GM23338 (cell line): ENCODE data around the gene CRYGD. TPM values are rescaled to one million over a fixed set of nuclear protein-coding genes. Genes with fewer than 3 reads are reported as not detected.

Experiments
- ATAC-seq: fragments of 200-7000 bp; cut with Tn5 transposase; 3 replicates; pipeline ENCODE4 v1.9.1; 2020
- DNase-seq: peaks from one replicate; pipeline ENCODE4 v3.0.0-alpha.2; 2015; ENCODE audit warnings: low spot score
- H2AFZ ChIP-seq: fragments of 200-600 bp; sonication (generic); 2 replicates; pipeline ENCODE4 v1.8.0; 2016; ENCODE audit warnings: antibody characterized with exemption, mild to moderate bottlenecking, moderate library complexity
- H3F3A ChIP-seq: fragments of 200-600 bp; sonication (generic); replicated peaks from 2 replicates; pipeline ENCODE4 v1.8.0; 2017; ENCODE audit warnings: antibody characterized with exemption, mixed run types, low read depth
- H3K27ac ChIP-seq: fragments of 200-600 bp; sonication (generic); 2 replicates; pipeline ENCODE4 v1.6.1; 2016; ENCODE audit warnings: low read depth
- H3K27me3 ChIP-seq: fragments of 200-600 bp; sonication (generic); 2 replicates; pipeline ENCODE4 v1.8.0; 2016; ENCODE audit warnings: mild to moderate bottlenecking, mixed run types, moderate library complexity; ENCODE audit not compliant: insufficient read depth
- H3K36me3 ChIP-seq: fragments of 200-600 bp; sonication (generic); 2 replicates; pipeline ENCODE4 v1.8.0; 2016; ENCODE audit warnings: mild to moderate bottlenecking; ENCODE audit not compliant: insufficient read depth
- H3K4me1 ChIP-seq: fragments of 200-600 bp; sonication (generic); 2 replicates; pipeline ENCODE4 v1.8.0; 2016; ENCODE audit warnings: mild to moderate bottlenecking, moderate library complexity; ENCODE audit not compliant: insufficient read depth
- H3K4me2 ChIP-seq: fragments of 200-600 bp; sonication (generic); 2 replicates; pipeline ENCODE4 v1.7.1; 2017; ENCODE audit warnings: mixed run types
- H3K4me3 ChIP-seq: fragments of 200-600 bp; sonication (generic); 2 replicates; pipeline ENCODE4 v1.6.1; 2016; ENCODE audit warnings: mixed run types
- H3K79me2 ChIP-seq: fragments of 200-600 bp; sonication (generic); replicated peaks from 2 replicates; pipeline ENCODE4 v1.8.0; 2017; ENCODE audit warnings: mild to moderate bottlenecking; ENCODE audit not compliant: insufficient read depth
- H3K9me2 ChIP-seq: fragments of 200-600 bp; sonication (generic); 2 replicates; pipeline ENCODE4 v1.8.0; 2017; ENCODE audit not compliant: insufficient read depth
- H4K20me1 ChIP-seq: fragments of 200-600 bp; sonication (generic); replicated peaks from 2 replicates; pipeline ENCODE4 v1.8.0; 2017; ENCODE audit warnings: mild to moderate bottlenecking; ENCODE audit not compliant: insufficient read depth
- H3K27ac Mint-ChIP-seq: 2 replicates; pipeline ENCODE4 v1.8.0; 2020; ENCODE audit warnings: inconsistent platforms, mild to moderate bottlenecking, moderate library complexity, mixed read lengths
- H3K27me3 Mint-ChIP-seq: 3 replicates; pipeline ENCODE4 v1.8.0; 2022; ENCODE audit warnings: low read depth, mild to moderate bottlenecking, moderate library complexity, mixed read lengths, inconsistent platforms; ENCODE audit not compliant: insufficient read depth, poor library complexity
- H3K36me3 Mint-ChIP-seq: 3 replicates; pipeline ENCODE4 v1.8.0; 2021; ENCODE audit warnings: low read depth, mild to moderate bottlenecking, inconsistent platforms, moderate library complexity, mixed read lengths
- H3K4me1 Mint-ChIP-seq: 3 replicates; pipeline ENCODE4 v1.8.0; 2020; ENCODE audit warnings: mild to moderate bottlenecking, inconsistent platforms, mixed read lengths
- H3K4me3 Mint-ChIP-seq: 3 replicates; pipeline ENCODE4 v1.8.0; 2021; ENCODE audit warnings: moderate library complexity, mild to moderate bottlenecking, inconsistent platforms, mixed read lengths
- H3K9me3 Mint-ChIP-seq: 3 replicates; pipeline ENCODE4 v1.8.0; 2020; ENCODE audit warnings: moderate library complexity, mild to moderate bottlenecking, inconsistent platforms, mixed read lengths
- CREB1 ChIP-seq: fragments of 250-450 bp; sonication (Bioruptor Pico); IDR thresholded peaks from 2 replicates; pipeline ENCODE4 v1.5.0; 2020; ENCODE audit warnings: low read depth, mild to moderate bottlenecking, moderate library complexity
- EZH2 ChIP-seq: fragments of 200-600 bp; sonication (generic); IDR thresholded peaks from one replicate; pipeline ENCODE4 v1.8.0; 2017; ENCODE audit warnings: antibody characterized with exemption, mild to moderate bottlenecking, low read depth; ENCODE audit not compliant: unreplicated experiment
- EZH2phosphoT487 ChIP-seq: fragments of 200-600 bp; sonication (generic); IDR thresholded peaks from one replicate; pipeline ENCODE4 v1.8.1; 2018; ENCODE audit warnings: antibody characterized with exemption; ENCODE audit not compliant: unreplicated experiment
- JUNB ChIP-seq: IDR thresholded peaks from one replicate; pipeline ENCODE4 v1.6.1; 2016; ENCODE audit warnings: antibody characterized with exemption; ENCODE audit not compliant: unreplicated experiment
- NANOG ChIP-seq: IDR thresholded peaks from 2 replicates; pipeline ENCODE4 v1.6.1; 2016; ENCODE audit warnings: antibody characterized with exemption, borderline replicate concordance
- POLR2AphosphoS5 ChIP-seq: IDR thresholded peaks from 2 replicates; pipeline ENCODE4 v1.6.1; 2016; ENCODE audit warnings: antibody characterized with exemption, low read depth
- STAT1 ChIP-seq: IDR thresholded peaks from one replicate; pipeline ENCODE4 v1.6.1; 2016; ENCODE audit warnings: antibody characterized with exemption; ENCODE audit not compliant: unreplicated experiment
- ZNF114 ChIP-seq: fragments of 250-450 bp; sonication (Bioruptor Pico); IDR thresholded peaks from 2 replicates; pipeline ENCODE4 v1.5.0; 2020; ENCODE audit warnings: mild to moderate bottlenecking, moderate library complexity
- ZNF331 ChIP-seq: fragments of 250-450 bp; sonication (Bioruptor Pico); IDR thresholded peaks from 2 replicates; pipeline ENCODE4 v1.5.0; 2020; ENCODE audit warnings: low read depth, mild to moderate bottlenecking, moderate library complexity
- polyA plus RNA-seq: library from polyadenylated mRNA; unstranded; fragments of >200 nt; fragmentation: Nextera tagmentation; extraction: Ambion mirVana; gene quantifications from 2 replicates; pipeline ENCODE4 v1.2.1, GENCODE V29; 2016
- total RNA-seq: library from RNA; depleted of rRNA; stranded (reverse); fragments of >200 nt; shearing (Covaris generic); gene quantifications from 2 replicates; pipeline ENCODE4 v1.2.3, GENCODE V29; 2014
- TF ChIP-seq, protein P1 (sequence below): IDR thresholded peaks from one replicate; pipeline ENCODE4 v1.6.1; 2018; ENCODE audit warnings: antibody characterized with exemption; ENCODE audit not compliant: unreplicated experiment
- TF ChIP-seq, protein P2 (sequence below): fragments of 250-450 bp; sonication (Bioruptor Pico); IDR thresholded peaks from 2 replicates; pipeline ENCODE4 v1.5.0; 2020; ENCODE audit warnings: mild to moderate bottlenecking, moderate library complexity
- TF ChIP-seq, protein P3 (sequence below), 2 experiments: fragments of 200-600 bp in 1 of 2; sonication (generic) in 1 of 2; conservative IDR thresholded peaks; 2 replicates each; pipeline versions ENCODE4 v1.5.1 to v1.6.1; 2016 to 2017; ENCODE audit warnings: antibody characterized with exemption in 2 of 2, low read depth in 2 of 2, mild to moderate bottlenecking in 2 of 2, moderate library complexity in 1 of 2
- TF ChIP-seq, protein P4 (sequence below): IDR thresholded peaks from 2 replicates; pipeline ENCODE4 v1.6.1; 2016; ENCODE audit warnings: antibody characterized with exemption

The CRYGD gene
- total and polyA plus RNA-seq, 2 experiments from 2014 or later: 3.4 to 23.9 TPM

DNA sequence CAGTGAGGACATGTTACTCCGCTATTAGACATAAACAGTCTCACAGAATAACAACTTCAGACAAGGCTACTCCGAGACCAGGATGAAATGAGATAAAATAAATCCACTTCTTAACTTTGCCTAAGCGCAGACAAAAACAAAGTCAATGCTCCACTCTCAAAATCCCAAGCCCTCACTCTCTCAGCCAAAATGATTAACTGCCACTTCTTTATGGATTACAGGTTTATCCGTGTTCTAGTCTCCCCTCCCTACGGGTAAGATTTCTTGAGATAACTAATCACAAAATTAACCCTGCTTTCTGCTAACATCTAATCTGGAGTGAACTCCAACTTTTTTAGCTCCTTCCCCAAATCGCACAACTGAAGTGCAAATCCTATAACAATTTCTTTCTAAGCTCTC lies 6.4 kb upstream of the CRYGD start:
- H3K4me3 Mint-ChIP-seq: no peak overlapping the region
- peaks cover 5% of the 10 kb centered on the region for H3K27me3 Mint-ChIP-seq
- H3K4me1 ChIP-seq: no peaks in the 10 kb centered on the region
- no peaks in the 10 kb centered on the region for H3K9me3 Mint-ChIP-seq
- H3K27ac ChIP-seq: no peak overlapping the region
- ATAC-seq (no peak), DNase-seq (no peak)
- H3K27me3 ChIP-seq: no peaks in the 10 kb centered on the region
- no peak for TF ChIP-seq STAT1
- TF ChIP-seq JUNB: no peak
- no peak for TF ChIP-seq ZNF114 (CRISPR knock-in tag)
- TF ChIP-seq POLR2AphosphoS5: no peak
- TF ChIP-seq, protein P1, sequence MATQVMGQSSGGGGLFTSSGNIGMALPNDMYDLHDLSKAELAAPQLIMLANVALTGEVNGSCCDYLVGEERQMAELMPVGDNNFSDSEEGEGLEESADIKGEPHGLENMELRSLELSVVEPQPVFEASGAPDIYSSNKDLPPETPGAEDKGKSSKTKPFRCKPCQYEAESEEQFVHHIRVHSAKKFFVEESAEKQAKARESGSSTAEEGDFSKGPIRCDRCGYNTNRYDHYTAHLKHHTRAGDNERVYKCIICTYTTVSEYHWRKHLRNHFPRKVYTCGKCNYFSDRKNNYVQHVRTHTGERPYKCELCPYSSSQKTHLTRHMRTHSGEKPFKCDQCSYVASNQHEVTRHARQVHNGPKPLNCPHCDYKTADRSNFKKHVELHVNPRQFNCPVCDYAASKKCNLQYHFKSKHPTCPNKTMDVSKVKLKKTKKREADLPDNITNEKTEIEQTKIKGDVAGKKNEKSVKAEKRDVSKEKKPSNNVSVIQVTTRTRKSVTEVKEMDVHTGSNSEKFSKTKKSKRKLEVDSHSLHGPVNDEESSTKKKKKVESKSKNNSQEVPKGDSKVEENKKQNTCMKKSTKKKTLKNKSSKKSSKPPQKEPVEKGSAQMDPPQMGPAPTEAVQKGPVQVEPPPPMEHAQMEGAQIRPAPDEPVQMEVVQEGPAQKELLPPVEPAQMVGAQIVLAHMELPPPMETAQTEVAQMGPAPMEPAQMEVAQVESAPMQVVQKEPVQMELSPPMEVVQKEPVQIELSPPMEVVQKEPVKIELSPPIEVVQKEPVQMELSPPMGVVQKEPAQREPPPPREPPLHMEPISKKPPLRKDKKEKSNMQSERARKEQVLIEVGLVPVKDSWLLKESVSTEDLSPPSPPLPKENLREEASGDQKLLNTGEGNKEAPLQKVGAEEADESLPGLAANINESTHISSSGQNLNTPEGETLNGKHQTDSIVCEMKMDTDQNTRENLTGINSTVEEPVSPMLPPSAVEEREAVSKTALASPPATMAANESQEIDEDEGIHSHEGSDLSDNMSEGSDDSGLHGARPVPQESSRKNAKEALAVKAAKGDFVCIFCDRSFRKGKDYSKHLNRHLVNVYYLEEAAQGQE: no peak
- TF ChIP-seq, protein P2, sequence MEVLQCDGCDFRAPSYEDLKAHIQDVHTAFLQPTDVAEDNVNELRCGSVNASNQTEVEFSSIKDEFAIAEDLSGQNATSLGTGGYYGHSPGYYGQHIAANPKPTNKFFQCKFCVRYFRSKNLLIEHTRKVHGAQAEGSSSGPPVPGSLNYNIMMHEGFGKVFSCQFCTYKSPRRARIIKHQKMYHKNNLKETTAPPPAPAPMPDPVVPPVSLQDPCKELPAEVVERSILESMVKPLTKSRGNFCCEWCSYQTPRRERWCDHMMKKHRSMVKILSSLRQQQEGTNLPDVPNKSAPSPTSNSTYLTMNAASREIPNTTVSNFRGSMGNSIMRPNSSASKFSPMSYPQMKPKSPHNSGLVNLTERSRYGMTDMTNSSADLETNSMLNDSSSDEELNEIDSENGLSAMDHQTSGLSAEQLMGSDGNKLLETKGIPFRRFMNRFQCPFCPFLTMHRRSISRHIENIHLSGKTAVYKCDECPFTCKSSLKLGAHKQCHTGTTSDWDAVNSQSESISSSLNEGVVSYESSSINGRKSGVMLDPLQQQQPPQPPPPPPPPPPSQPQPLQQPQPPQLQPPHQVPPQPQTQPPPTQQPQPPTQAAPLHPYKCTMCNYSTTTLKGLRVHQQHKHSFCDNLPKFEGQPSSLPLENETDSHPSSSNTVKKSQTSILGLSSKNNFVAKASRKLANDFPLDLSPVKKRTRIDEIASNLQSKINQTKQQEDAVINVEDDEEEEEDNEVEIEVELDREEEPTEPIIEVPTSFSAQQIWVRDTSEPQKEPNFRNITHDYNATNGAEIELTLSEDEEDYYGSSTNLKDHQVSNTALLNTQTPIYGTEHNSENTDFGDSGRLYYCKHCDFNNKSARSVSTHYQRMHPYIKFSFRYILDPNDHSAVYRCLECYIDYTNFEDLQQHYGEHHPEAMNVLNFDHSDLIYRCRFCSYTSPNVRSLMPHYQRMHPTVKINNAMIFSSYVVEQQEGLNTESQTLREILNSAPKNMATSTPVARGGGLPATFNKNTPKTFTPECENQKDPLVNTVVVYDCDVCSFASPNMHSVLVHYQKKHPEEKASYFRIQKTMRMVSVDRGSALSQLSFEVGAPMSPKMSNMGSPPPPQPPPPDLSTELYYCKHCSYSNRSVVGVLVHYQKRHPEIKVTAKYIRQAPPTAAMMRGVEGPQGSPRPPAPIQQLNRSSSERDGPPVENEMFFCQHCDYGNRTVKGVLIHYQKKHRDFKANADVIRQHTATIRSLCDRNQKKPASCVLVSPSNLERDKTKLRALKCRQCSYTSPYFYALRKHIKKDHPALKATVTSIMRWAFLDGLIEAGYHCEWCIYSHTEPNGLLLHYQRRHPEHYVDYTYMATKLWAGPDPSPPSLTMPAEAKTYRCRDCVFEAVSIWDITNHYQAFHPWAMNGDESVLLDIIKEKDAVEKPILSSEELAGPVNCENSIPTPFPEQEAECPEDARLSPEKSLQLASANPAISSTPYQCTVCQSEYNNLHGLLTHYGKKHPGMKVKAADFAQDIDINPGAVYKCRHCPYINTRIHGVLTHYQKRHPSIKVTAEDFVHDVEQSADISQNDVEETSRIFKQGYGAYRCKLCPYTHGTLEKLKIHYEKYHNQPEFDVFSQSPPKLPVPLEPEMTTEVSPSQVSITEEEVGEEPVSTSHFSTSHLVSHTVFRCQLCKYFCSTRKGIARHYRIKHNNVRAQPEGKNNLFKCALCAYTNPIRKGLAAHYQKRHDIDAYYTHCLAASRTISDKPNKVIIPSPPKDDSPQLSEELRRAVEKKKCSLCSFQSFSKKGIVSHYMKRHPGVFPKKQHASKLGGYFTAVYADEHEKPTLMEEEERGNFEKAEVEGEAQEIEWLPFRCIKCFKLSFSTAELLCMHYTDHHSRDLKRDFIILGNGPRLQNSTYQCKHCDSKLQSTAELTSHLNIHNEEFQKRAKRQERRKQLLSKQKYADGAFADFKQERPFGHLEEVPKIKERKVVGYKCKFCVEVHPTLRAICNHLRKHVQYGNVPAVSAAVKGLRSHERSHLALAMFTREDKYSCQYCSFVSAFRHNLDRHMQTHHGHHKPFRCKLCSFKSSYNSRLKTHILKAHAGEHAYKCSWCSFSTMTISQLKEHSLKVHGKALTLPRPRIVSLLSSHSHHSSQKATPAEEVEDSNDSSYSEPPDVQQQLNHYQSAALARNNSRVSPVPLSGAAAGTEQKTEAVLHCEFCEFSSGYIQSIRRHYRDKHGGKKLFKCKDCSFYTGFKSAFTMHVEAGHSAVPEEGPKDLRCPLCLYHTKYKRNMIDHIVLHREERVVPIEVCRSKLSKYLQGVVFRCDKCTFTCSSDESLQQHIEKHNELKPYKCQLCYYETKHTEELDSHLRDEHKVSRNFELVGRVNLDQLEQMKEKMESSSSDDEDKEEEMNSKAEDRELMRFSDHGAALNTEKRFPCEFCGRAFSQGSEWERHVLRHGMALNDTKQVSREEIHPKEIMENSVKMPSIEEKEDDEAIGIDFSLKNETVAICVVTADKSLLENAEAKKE (CRISPR knock-in tag): no peak
- TF ChIP-seq, protein P3, sequence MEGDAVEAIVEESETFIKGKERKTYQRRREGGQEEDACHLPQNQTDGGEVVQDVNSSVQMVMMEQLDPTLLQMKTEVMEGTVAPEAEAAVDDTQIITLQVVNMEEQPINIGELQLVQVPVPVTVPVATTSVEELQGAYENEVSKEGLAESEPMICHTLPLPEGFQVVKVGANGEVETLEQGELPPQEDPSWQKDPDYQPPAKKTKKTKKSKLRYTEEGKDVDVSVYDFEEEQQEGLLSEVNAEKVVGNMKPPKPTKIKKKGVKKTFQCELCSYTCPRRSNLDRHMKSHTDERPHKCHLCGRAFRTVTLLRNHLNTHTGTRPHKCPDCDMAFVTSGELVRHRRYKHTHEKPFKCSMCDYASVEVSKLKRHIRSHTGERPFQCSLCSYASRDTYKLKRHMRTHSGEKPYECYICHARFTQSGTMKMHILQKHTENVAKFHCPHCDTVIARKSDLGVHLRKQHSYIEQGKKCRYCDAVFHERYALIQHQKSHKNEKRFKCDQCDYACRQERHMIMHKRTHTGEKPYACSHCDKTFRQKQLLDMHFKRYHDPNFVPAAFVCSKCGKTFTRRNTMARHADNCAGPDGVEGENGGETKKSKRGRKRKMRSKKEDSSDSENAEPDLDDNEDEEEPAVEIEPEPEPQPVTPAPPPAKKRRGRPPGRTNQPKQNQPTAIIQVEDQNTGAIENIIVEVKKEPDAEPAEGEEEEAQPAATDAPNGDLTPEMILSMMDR (conservative IDR thresholded peaks at IDR 0.05; ENCODE audit: low read depth in 2 of 2): no peak
- no peak for TF ChIP-seq NANOG
- no peak for TF ChIP-seq CREB1 (CRISPR knock-in tag)
- TF ChIP-seq EZH2phosphoT487: no peak
- TF ChIP-seq EZH2: no peak
- no peak for TF ChIP-seq ZNF331 (CRISPR knock-in tag)
- TF ChIP-seq, protein P4, sequence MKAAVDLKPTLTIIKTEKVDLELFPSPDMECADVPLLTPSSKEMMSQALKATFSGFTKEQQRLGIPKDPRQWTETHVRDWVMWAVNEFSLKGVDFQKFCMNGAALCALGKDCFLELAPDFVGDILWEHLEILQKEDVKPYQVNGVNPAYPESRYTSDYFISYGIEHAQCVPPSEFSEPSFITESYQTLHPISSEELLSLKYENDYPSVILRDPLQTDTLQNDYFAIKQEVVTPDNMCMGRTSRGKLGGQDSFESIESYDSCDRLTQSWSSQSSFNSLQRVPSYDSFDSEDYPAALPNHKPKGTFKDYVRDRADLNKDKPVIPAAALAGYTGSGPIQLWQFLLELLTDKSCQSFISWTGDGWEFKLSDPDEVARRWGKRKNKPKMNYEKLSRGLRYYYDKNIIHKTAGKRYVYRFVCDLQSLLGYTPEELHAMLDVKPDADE: no peak
- H3F3A ChIP-seq: no peaks in the 10 kb centered on the region
- H4K20me1 ChIP-seq: no peaks in the 10 kb centered on the region
- H3K36me3 Mint-ChIP-seq: no peaks in the 10 kb centered on the region
- no peaks in the 10 kb centered on the region for H3K36me3 ChIP-seq
- H3K9me2 ChIP-seq: no peaks in the 10 kb centered on the region; the same call in 1 of the 2 replicates
- no peaks in the 10 kb centered on the region for H3K79me2 ChIP-seq
- no peak overlapping the region for H3K27ac Mint-ChIP-seq
- no peak overlapping the region for H3K4me2 ChIP-seq
- H3K4me3 ChIP-seq: no peak overlapping the region
- peak overlapping the region; percentile 78; the same call in 1 of the 2 replicates for H2AFZ ChIP-seq
- H3K4me1 Mint-ChIP-seq: peaks cover 2% of the 10 kb centered on the region; the same call in 1 of the 3 replicates
